HG03159 (cell line): ENCODE data around the gene S100A10.

Source experiments
- ATAC-seq: cut with Tn5 transposase; IDR thresholded peaks from one replicate; pipeline ENCODE4 v1.9.1; 2021; ENCODE audit warnings: mild to moderate bottlenecking, moderate library complexity; ENCODE audit not compliant: unreplicated experiment

The S100A10 gene

DNA sequence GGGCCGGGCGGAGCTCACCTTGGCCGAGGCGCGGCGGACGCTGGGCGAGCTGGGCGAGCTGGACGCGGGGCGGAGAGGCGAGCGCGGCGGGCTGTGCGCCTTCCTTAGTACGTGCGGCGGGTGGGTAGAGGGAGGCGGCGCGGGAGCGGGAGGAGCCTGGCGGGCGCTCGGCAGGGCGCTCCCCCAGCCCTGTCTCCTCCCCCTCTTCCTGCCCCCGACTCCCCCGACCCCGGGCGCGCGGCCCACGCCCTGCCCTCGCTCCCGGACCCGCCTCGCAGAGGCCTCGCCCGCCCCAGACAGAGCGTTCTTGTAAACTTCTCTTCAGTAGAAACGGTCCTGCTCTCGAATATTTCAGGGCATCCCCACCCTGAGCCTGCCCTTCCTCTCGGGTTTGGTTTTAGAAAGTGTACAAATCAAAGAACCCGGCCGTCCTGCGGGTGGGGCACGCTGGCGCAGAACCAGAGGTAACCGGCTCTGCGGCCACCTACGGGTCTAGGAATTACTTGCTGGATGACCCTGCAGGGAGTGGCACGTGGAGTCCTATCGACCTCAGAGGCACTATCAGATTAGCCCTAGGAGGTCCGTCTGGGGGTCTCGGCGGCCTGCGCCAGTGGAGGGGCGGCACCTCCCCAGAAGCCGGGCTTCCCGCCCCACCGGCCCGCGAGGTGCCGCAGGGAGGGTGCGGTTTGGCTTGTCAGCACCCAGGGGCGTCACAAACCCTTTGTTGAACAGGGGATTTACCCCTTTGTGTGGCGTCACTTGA is at the start of gene S100A10:
Gene S100A10 (minus strand): TSS at position 126 of the 763 bp plus-strand sequence. CDS start 7,629 bp downstream, outside the sequence.
- ATAC-seq: no peak

- no peak for ATAC-seq
These were observed 48.4 kb upstream of the S100A10 start for GRCh38 chr1:152042030-152042429.

GRCh38 chr1:152039886-152040285 is 46.2 kb upstream of the S100A10 start:
- no peak for ATAC-seq

GRCh38 chr1:152039461-152039860 is 45.8 kb upstream of the S100A10 start:
- ATAC-seq: no peak

- no peak for ATAC-seq
These were observed 45.2 kb upstream of the S100A10 start for GRCh38 chr1:152038871-152039270.

- no peak for ATAC-seq
These were observed 42.9 kb upstream of the S100A10 start, which contains the start of gene S100A11 for GRCh38 chr1:152036267-152037216. S100A11 (minus strand) TSS chr1:152037004; CDS start chr1:152036915, 89 bp downstream.

GRCh38 chr1:152035539-152036266 is 42.0 kb upstream of the S100A10 start:
- no peak for ATAC-seq

DNA sequence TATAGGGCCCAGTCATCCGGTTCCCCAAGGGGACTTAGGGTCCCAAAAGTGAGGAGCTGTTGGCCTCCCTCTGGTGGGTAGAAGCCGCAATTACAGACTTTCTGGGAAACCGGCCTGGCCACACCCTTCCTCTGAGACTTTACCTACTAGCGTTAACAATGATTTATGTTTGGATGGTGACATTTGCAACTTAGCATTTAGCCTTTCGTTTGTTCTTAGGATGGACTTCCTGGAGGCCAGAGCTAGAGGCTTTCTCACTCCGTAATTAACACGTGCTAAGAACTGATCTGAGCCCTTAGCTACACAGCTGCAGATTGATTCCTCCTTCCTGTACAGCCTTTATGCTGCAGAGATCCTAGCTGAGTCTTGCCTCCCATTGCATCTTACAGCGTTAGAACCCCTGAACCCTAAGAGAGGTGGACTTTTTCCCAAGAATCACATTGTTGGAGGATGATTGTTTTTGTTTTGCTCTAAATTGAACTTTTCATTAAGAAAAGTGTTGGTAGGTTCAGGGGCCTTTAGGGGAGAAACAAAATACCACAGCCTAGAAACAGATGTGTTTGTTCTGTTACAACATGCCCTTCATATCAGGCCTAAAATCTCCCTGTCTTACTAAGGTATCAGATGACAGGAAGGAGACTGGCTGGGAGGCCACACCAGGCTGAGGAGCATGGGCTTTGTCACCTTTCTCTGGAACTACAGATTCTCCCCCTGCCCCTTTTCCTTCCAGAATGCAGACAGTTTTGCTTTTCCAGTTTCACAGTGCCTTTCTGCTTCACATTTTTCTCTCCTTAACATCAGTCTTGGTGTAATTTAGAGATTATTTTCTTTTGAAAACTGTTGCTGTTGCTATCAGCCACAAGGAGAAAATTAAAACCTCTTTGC is 41.2 kb upstream of the S100A10 start:
- ATAC-seq: peak; percentile 54

DNA sequence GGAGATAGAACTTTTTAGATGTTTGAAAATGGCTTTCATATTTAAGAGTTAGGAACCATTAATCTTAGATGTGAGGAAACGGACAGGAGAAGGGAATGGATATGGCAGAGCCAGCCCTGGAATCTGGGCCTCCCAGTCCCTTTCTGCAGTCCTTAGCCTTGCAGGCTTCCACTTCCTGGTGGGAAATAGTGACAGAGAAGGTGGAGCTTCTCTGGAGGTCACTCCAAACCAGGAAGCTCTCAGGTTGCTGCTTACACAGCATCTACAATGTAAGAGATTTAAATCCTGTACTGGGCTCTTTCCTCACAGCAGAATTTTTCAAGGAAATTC is 40.6 kb upstream of the S100A10 start:
- peak; percentile 12 for ATAC-seq

- ATAC-seq: no peak
These were observed 36.2 kb upstream of the S100A10 start for GRCh38 chr1:152029929-152030211.

GRCh38 chr1:152029144-152029928 is 35.7 kb upstream of the S100A10 start:
- no peak for ATAC-seq

- ATAC-seq: no peak
These were observed 33.2 kb upstream of the S100A10 start for GRCh38 chr1:152026895-152027294.

DNA sequence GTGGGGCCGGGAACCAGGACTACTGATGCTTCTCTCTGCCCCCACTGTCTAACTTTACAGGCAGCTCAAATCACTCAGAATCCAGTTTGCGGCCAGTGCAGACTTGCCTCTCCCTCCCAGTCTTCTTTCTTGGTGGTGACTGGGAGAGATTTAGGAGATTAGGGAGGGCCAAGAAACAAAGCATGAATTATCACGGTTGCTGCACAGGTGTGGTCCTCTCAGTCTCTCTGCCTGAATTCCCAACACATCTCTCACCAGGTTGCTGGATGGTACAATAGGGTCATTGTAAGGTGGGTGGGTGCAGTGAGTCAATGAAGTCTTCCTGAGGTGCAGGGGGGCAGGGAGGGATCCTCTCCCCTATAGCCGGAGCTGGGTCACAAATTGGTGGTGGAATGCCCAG is 30.6 kb upstream of the S100A10 start:
- no peak for ATAC-seq

- ATAC-seq: no peak
These were observed 29.6 kb upstream of the S100A10 start for GRCh38 chr1:152023221-152023620.

DNA sequence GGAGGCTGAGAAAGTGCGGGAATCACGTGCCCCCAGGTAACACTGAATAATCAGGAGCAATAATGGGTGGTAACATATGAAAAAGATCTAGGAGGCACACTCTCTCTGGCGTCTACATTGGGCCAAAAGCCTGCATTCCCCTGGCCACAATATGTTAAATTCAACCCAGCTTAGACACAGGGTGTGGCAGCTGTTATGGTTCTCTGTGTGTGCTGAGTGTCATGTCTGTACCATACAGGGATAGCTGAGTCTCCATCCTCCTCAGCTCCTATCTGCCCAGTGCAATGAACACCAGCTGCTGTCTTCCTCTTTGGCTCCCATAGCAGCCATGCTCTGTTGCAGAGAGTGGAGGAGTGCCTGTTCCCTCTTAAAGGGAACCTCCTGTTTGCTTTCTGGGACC is 28.8 kb upstream of the S100A10 start:
- no peak for ATAC-seq

GRCh38 chr1:152021569-152021968 is 27.9 kb upstream of the S100A10 start:
- no peak for ATAC-seq

DNA sequence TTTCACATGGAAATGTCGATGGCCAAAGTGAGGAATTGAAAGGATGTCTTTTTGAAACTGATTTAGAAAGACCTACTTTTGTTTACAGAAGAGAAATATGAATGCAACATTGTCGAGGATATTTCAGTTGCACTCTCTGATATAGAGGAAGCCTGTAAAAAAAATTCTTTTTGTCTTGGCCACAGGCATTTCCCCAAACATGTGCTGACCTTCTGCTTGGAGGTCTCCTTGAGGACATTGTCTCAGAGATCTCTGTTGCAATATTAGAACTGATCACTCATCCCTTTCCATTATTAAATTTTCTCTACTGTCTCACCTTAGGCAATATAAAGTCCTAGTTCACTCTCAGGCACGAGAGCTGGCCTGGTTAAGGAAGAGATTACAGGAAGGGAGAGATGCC is 27.2 kb upstream of the S100A10 start:
- no peak for ATAC-seq

- no peak for ATAC-seq
These were observed 24.9 kb upstream of the S100A10 start for GRCh38 chr1:152018537-152018936.

DNA sequence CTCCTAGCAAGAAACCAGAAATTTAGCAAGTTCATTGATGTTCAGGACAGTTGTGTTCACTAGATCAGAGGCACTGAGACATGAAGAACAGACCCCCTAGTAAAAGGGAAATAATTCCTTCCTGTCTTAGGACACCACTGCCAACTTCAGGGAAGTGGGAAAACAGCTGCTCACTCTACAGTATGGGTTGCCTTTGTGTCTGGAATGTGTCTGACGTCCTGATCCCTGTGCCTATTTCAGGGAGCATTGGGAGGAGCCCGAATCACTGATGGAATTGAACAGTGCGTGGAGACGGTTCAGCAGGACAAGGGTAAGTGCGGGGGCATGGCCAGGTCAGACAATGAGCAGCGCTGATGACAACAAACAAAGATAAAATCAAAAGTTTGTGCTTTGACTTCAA is 22.1 kb upstream of the S100A10 start:
- ATAC-seq: no peak

GRCh38 chr1:152014943-152015342 is 21.3 kb upstream of the S100A10 start:
- no peak for ATAC-seq
